Left renal pelvis (tissue), 4 donors: ENCODE data around the gene GNAQ. TPM values are rescaled to one million over a fixed set of nuclear protein-coding genes. Genes with fewer than 3 reads are reported as not detected.
"Not testable (repeated sequence)": the region's sequence is repeated elsewhere in the genome, so short reads cannot be mapped to it uniquely, and the experiment has no call there.

Source experiments
- DNase-seq, 4 donors: peaks; one replicate each; pipeline ENCODE4 v3.0.0-alpha.2; 2013; ENCODE audit warnings: low read depth in 4 of 4, low spot score in 3 of 4
- polyA plus RNA-seq, 4 donors: library from polyadenylated mRNA; unstranded; fragments of 120-200 nt; gene quantifications; one replicate each; pipeline ENCODE4 v1.2.1, GENCODE V29; 2013; ENCODE audit not compliant: insufficient read length in 4 of 4

Gene GNAQ
- polyA plus RNA-seq, 4 donors = 60.6 to 75.1 (median 62.3) TPM

- DNase-seq = no peak
These were observed 228.9 kb downstream of the GNAQ start for GRCh38 chr9:77802515-77803293.

- DNase-seq = no peak
These were observed 229.5 kb downstream of the GNAQ start for GRCh38 chr9:77802064-77802463.

GRCh38 chr9:77800924-77801551 is 230.6 kb downstream of the GNAQ start:
- no peak for DNase-seq

- no peak for DNase-seq
These were observed 233.5 kb downstream of the GNAQ start for GRCh38 chr9:77798140-77798539.

- no peak for DNase-seq
These were observed 236.6 kb downstream of the GNAQ start for GRCh38 chr9:77794985-77795384.

- DNase-seq = no peak
These were observed 237.8 kb downstream of the GNAQ start for GRCh38 chr9:77793849-77794248.

GRCh38 chr9:77789891-77790290 is 241.7 kb downstream of the GNAQ start:
- no peak for DNase-seq

- no peak for DNase-seq
These were observed 246.3 kb downstream of the GNAQ start for GRCh38 chr9:77785341-77785740.

- DNase-seq = no peak
These were observed 248.1 kb downstream of the GNAQ start for GRCh38 chr9:77783518-77783917.

GRCh38 chr9:77779010-77779409 is 252.6 kb downstream of the GNAQ start:
- no peak for DNase-seq

GRCh38 chr9:77773381-77773780 is 258.2 kb downstream of the GNAQ start:
- no peak for DNase-seq

- DNase-seq = no peak
These were observed 259.0 kb downstream of the GNAQ start for GRCh38 chr9:77772646-77773045.

- no peak for DNase-seq
These were observed 260.4 kb downstream of the GNAQ start for GRCh38 chr9:77771171-77771570.

GRCh38 chr9:77770340-77770739 is 261.3 kb downstream of the GNAQ start:
- DNase-seq = no peak

GRCh38 chr9:77769246-77769645 is 262.4 kb downstream of the GNAQ start:
- no peak for DNase-seq

GRCh38 chr9:77766587-77766986 is 265.0 kb downstream of the GNAQ start:
- DNase-seq = no peak

GRCh38 chr9:77765781-77766259 is 265.8 kb downstream of the GNAQ start:
- no peak for DNase-seq

GRCh38 chr9:77764894-77765780 is 266.5 kb downstream of the GNAQ start:
- no peak for DNase-seq

- DNase-seq = no peak
These were observed 268.0 kb downstream of the GNAQ start for GRCh38 chr9:77763566-77763965.

GRCh38 chr9:77760919-77761318 is 270.7 kb downstream of the GNAQ start:
- not testable (repeated sequence) for DNase-seq

- no peak for DNase-seq
These were observed 272.2 kb downstream of the GNAQ start for GRCh38 chr9:77759391-77759790.
